Tibial nerve (tissue), 4 donors: ENCODE data around the gene NLRP12. TPM values are rescaled to one million over a fixed set of nuclear protein-coding genes. Genes with fewer than 3 reads are reported as not detected.

ENCODE experiments used
- DNase-seq, 2 donors: peaks; one replicate each; pipeline ENCODE4 v3.0.0-alpha.2; 2019; ENCODE audit warnings: low spot score in 2 of 2
- H3K27ac ChIP-seq, 4 donors: fragments of 200-600 bp; sonication (generic) in 3 of 4; one replicate each; pipeline ENCODE4 v1.5.1; 2017 to 2019; ENCODE audit warnings: mild to moderate bottlenecking in 1 of 4
- H3K27me3 ChIP-seq, 2 donors: fragments of 200-600 bp; sonication (generic) in 1 of 2; one replicate each; pipeline versions ENCODE4 v1.5.1 to v1.6.0; 2017 to 2019
- H3K36me3 ChIP-seq, 3 donors: fragments of 200-600 bp; sonication (generic); one replicate each; pipeline ENCODE4 v1.5.1; 2018 to 2019
- H3K4me1 ChIP-seq, 4 donors: fragments of 200-600 bp; sonication (generic) in 3 of 4; one replicate each; pipeline ENCODE4 v1.5.1; 2017 to 2019
- H3K4me3 ChIP-seq, 4 donors: fragments of 200-600 bp; sonication (generic) in 3 of 4; one replicate each; pipeline ENCODE4 v1.5.1; 2017 to 2019; ENCODE audit warnings: mild to moderate bottlenecking in 1 of 4, moderate library complexity in 1 of 4
- H3K9me3 ChIP-seq, 4 donors: fragments of 200-600 bp; sonication (generic) in 3 of 4; one replicate each; pipeline ENCODE4 v1.5.1; 2017 to 2019
- EP300 ChIP-seq, 2 donors: sonication (generic); formaldehyde crosslinking; IDR thresholded peaks; one replicate each; pipeline ENCODE4 v1.6.1; 2017; ENCODE audit warnings: antibody characterized with exemption in 2 of 2, mild to moderate bottlenecking in 1 of 2
- POLR2A ChIP-seq, 2 donors: fragments of 450-650 bp; IDR thresholded peaks; one replicate each; pipeline ENCODE4 v1.6.1; 2017; ENCODE audit warnings: antibody characterized with exemption in 2 of 2, mild to moderate bottlenecking in 2 of 2, moderate library complexity in 2 of 2
- WGBS, 2 donors: methylation state at CpG; one replicate each; pipeline ENCODE4 v1.1.5; 2018; 5-methylcytosine and 5-hydroxymethylcytosine counted together
- total RNA-seq, 4 donors: library from RNA; depleted of rRNA; stranded (reverse); fragments of >200 nt; gene quantifications; one replicate each; pipeline ENCODE4 v1.1.0, GENCODE V29; 2016
- TF ChIP-seq, protein P1 (sequence below), 5 experiments: fragments of 200-600 bp in 3 of 5; fragments of 450-650 bp in 2 of 5; sonication (generic) in 3 of 5; IDR thresholded peaks; one replicate each; pipeline ENCODE4 v1.5.1; 2016 to 2019; ENCODE audit warnings: antibody characterized with exemption in 5 of 5, mild to moderate bottlenecking in 3 of 5, moderate library complexity in 2 of 5

The NLRP12 gene
- total RNA-seq, 4 donors from 2014 or later, result 0.42 to 2.9 (median 1.2) TPM

DNA sequence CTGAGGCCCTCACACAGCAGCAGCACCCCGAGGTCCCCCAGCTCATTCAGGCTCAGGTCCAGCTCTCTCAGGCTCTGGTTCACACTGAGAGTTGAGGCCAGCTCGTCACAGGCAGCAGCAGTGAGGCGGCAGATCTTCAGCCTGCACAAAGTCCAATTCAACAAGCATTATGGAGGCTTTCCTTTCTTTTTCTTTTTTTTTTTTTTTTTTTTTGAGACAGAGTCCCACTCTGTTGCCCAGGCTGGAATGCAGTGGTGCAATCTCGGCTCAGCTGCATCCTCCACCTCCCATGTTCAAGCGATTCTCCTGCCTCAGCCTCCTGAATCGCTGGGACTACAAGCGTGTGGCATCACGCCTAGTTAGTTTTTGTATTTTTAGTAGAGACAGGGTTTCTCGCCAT is 22.9 kb downstream of the NLRP12 start:
- H3K4me1 ChIP-seq, result no peaks in the 10 kb centered on the region
- no peak for DNase-seq
- no peak overlapping the region for H3K4me3 ChIP-seq
- H3K27me3 ChIP-seq, result no peaks in the 10 kb centered on the region
- H3K27ac ChIP-seq, result no peak overlapping the region
- H3K9me3 ChIP-seq, result peaks cover 0 to 4% (median 0%) of the 10 kb centered on the region in 4 donors
- TF ChIP-seq, protein P1, sequence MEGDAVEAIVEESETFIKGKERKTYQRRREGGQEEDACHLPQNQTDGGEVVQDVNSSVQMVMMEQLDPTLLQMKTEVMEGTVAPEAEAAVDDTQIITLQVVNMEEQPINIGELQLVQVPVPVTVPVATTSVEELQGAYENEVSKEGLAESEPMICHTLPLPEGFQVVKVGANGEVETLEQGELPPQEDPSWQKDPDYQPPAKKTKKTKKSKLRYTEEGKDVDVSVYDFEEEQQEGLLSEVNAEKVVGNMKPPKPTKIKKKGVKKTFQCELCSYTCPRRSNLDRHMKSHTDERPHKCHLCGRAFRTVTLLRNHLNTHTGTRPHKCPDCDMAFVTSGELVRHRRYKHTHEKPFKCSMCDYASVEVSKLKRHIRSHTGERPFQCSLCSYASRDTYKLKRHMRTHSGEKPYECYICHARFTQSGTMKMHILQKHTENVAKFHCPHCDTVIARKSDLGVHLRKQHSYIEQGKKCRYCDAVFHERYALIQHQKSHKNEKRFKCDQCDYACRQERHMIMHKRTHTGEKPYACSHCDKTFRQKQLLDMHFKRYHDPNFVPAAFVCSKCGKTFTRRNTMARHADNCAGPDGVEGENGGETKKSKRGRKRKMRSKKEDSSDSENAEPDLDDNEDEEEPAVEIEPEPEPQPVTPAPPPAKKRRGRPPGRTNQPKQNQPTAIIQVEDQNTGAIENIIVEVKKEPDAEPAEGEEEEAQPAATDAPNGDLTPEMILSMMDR (IDR thresholded peaks at IDR 0.05), result no peak
- TF ChIP-seq POLR2A (IDR thresholded peaks at IDR 0.05), result no peak
- no peak for TF ChIP-seq EP300 (IDR thresholded peaks at IDR 0.05)
- 85% methylated on average over 9 of the region's 9 CpGs for WGBS, 2 donors
- no peaks in the 10 kb centered on the region for H3K36me3 ChIP-seq

DNA sequence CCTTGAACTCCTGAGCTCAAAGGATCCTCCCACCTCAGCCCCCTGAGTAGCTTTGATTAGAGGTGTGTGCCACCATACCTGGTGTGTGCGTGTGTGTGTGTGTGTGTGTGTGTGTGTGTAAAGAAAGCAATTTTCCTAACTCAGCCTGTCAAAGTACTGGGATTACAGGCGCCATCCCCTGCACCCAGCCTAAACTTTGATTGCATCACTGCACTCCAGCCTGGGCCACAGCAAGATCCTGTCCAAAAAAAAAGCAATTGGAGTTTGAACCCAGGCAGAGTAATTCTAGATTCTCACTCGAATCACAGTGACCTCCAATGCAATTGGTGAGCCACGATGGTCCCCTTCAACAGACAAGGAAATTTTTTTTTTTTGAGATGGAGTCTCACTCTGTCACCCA is 29.1 kb downstream of the NLRP12 start:
- Histone ChIP-seq H3K9me3 (no peaks in the 10 kb centered on the region), H3K36me3 (no peaks in the 10 kb centered on the region), H3K27ac (no peak overlapping the region), H3K4me1 (no peaks in the 10 kb centered on the region), H3K4me3 (no peak overlapping the region), H3K27me3 (no peaks in the 10 kb centered on the region)
- DNase-seq, result no peak
- WGBS, 2 donors, result 62 to 65% methylated on average over 4 of the region's 4 CpGs
- TF ChIP-seq EP300 (IDR thresholded peaks at IDR 0.05) (no peak), POLR2A (IDR thresholded peaks at IDR 0.05) (no peak)
- TF ChIP-seq, protein P1 (IDR thresholded peaks at IDR 0.05), result no peak

DNA sequence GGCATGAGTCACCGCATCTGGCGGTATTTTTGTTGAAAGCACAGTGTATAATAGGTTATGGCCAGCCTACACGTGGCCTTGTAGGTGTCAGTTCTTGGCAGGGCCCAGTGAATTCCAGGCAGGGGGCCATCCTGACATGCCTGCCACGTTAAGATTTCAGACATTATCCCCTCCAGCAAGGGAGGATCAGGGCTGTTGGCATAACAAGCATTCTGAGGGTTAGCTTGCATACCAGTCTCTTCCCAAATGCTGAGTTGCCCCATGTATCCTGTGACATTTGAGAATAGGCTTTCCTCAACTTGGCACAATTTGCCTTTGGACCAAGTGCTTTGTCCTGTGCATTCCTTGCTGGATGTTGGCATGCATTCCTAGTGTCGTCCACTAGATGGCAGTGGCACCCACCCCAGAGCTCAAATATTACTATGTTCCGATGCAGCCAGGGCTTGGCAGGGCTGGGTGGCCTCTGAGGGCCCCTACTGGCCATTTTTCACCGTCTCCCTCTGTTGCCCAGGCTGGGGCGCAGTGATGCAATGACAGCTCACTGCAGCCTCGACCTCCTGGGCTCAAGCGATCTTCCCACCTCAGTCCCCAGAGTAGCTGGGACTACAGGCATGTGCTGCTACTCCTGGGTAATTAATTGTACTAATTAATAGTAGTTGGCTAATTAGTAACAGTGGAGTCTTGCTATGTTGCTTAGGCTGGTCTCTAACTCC is 31.2 kb downstream of the NLRP12 start:
- H3K27me3 ChIP-seq, result no peaks in the 10 kb centered on the region
- no peaks in the 10 kb centered on the region for H3K4me1 ChIP-seq
- no peaks in the 10 kb centered on the region for H3K9me3 ChIP-seq
- no peaks in the 10 kb centered on the region for H3K36me3 ChIP-seq
- DNase-seq, result peak; percentile 59 to 82
- no peak overlapping the region for H3K4me3 ChIP-seq
- WGBS, 2 donors, result 26 to 27% methylated on average over 10 of the region's 10 CpGs
- no peak overlapping the region for H3K27ac ChIP-seq
- no peak for TF ChIP-seq POLR2A (IDR thresholded peaks at IDR 0.05)
- TF ChIP-seq, protein P1 (IDR thresholded peaks at IDR 0.05), result peak; percentile 91 to 97 (median 92)

DNA sequence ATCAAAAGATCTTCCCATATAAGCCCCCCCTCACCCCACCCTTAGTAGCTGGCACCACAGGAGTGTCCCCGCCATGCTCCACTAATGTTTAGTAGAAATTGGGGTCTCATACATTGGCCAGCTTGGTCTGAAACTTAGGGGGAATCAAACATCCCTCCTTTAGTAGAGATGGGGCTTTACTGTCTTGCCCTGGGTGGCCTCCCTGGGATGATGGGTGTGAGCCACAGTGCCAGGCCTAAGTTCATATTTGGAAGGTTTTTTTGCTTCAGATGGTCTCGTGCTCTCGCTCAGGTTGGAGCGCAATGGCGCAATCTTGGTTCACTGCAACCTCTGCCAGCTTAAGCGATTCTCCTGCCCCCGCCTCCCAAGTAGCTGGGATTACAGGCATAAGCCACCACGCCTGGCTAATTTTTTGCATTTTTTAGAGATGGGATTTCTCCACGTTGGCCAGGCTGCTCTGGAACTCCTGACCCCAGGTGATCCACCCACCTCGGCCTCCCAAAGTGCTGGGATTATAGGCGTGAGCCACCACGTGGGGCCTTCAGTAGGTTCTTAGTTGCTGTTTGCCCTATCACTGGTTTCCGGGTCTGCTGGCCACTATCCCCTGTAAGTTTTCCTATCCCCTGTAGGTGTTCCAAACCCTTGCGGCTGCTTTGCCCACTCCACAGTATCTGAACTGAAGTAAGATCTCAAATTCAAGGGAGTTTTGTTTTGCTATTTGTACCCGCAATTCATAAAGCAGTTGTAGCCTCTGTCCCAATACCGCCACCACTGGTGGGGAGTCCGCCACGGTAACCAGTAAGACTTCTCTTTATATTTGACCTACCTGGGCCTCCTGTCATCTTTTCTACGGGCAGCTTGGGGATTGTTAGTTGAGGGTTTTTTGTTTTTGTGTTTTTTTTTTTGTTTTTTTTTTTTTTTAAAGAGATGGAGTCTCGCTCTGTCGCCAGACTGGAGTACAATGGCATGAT is 34.1 kb downstream of the NLRP12 start:
- no peaks in the 10 kb centered on the region for H3K4me1 ChIP-seq
- H3K4me3 ChIP-seq, result no peak overlapping the region
- no peaks in the 10 kb centered on the region for H3K27me3 ChIP-seq
- DNase-seq, result no peak
- no peaks in the 10 kb centered on the region for H3K9me3 ChIP-seq
- H3K27ac ChIP-seq, result no peak overlapping the region
- TF ChIP-seq EP300 (IDR thresholded peaks at IDR 0.05), result no peak
- TF ChIP-seq POLR2A (IDR thresholded peaks at IDR 0.05), result no peak
- TF ChIP-seq, protein P1 (IDR thresholded peaks at IDR 0.05), result no peak
- 82 to 86% methylated on average over 20 to 21 of the region's 21 CpGs for WGBS, 2 donors
- H3K36me3 ChIP-seq, result no peaks in the 10 kb centered on the region

DNA sequence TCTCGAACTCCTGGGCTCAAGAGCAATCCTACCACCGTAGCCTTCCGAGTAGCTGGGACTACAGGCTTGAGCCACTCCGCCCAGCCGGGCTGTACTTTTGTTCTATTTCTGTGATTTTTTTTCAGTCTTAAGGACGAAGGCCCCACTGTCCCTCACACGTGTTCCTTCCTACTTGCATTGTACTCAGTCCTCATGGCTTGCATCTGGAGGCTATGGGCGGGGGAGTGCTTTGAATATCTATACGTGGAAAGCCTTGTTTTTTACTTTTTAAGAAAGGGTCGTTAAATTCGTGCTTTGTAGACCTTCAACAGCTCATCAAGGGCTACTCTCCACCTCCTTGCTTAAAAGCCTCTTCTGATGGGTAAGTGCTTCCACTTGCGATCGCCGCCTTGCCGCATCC is 36.8 kb downstream of the NLRP12 start:
- TF ChIP-seq POLR2A (IDR thresholded peaks at IDR 0.05), result no peak
- TF ChIP-seq, protein P1 (IDR thresholded peaks at IDR 0.05), result no peak
- no peak for TF ChIP-seq EP300 (IDR thresholded peaks at IDR 0.05)
- Histone ChIP-seq H3K27ac (no peak overlapping the region), H3K27me3 (no peaks in the 10 kb centered on the region), H3K36me3 (no peaks in the 10 kb centered on the region), H3K9me3 (no peaks in the 10 kb centered on the region), H3K4me3 (no peak overlapping the region), H3K4me1 (no peaks in the 10 kb centered on the region)
- WGBS, 2 donors, result 81 to 88% methylated on average over 15 of the region's 15 CpGs
- DNase-seq, result no peak
